HCT116 (cell line): ENCODE data around the gene FRMD3.

Experiments
- ATF3 ChIP-seq: IDR thresholded peaks from 2 replicates; pipeline ENCODE4 v1.6.1; 2012
- CTCF ChIP-seq, 3 experiments: fragments of 200-600 bp in 1 of 3; sonication (generic) in 1 of 3; IDR thresholded peaks in 2 of 3; conservative IDR thresholded peaks in 1 of 3; 2 replicates each; pipeline ENCODE4 v1.5.1; 2012 to 2017; ENCODE audit warnings: low read depth in 2 of 3, low read length in 2 of 3, antibody characterized with exemption in 1 of 3, borderline replicate concordance in 1 of 3, control low read depth in 1 of 3, mild to moderate bottlenecking in 1 of 3, mixed read lengths in 1 of 3, mixed run types in 1 of 3, moderate library complexity in 1 of 3; ENCODE audit not compliant: insufficient read depth in 1 of 3
- EGR1 ChIP-seq: IDR thresholded peaks from 2 replicates; pipeline ENCODE4 v1.6.1; 2012; ENCODE audit warnings: low read depth
- EZH2 ChIP-seq: fragments of 200-600 bp; sonication (generic); IDR thresholded peaks from 2 replicates; pipeline ENCODE4 v1.6.1; 2017; ENCODE audit warnings: antibody characterized with exemption, mixed run types
- EZH2phosphoT487 ChIP-seq: fragments of 200-600 bp; IDR thresholded peaks from 2 replicates; pipeline ENCODE4 v1.6.1; 2018; ENCODE audit warnings: antibody characterized with exemption, borderline replicate concordance
- FOSL1 ChIP-seq: IDR thresholded peaks from 2 replicates; pipeline ENCODE4 v1.6.1; 2012; ENCODE audit warnings: low read depth
- MAX ChIP-seq: IDR thresholded peaks from 2 replicates; pipeline ENCODE4 v1.6.1; 2012
- POLR2A ChIP-seq: IDR thresholded peaks from 2 replicates; pipeline ENCODE4 v1.7.0; 2011; ENCODE audit warnings: borderline replicate concordance; ENCODE audit not compliant: insufficient read depth, insufficient read length; ENCODE audit errors: extremely low read depth
- POLR2AphosphoS5 ChIP-seq: IDR thresholded peaks from 2 replicates; pipeline ENCODE4 v1.6.1; 2011; ENCODE audit warnings: mild to moderate bottlenecking, low read depth, low read length, moderate library complexity
- RAD21 ChIP-seq: IDR thresholded peaks from 2 replicates; pipeline ENCODE4 v1.6.1; 2012; ENCODE audit warnings: low read depth, mild to moderate bottlenecking
- REST ChIP-seq: IDR thresholded peaks from 2 replicates; pipeline ENCODE4 v1.6.1; 2012; ENCODE audit warnings: low read depth
- YY1 ChIP-seq: IDR thresholded peaks from 2 replicates; pipeline ENCODE4 v1.6.1; 2011; ENCODE audit warnings: low read length, low read depth, moderate library complexity, mild to moderate bottlenecking; ENCODE audit not compliant: insufficient replicate concordance; ENCODE audit errors: extremely low read depth
- ZBTB33 ChIP-seq: IDR thresholded peaks from 2 replicates; pipeline ENCODE4 v1.6.1; 2011; ENCODE audit warnings: mild to moderate bottlenecking, low read length, moderate library complexity; ENCODE audit not compliant: insufficient replicate concordance; ENCODE audit errors: extremely low read depth
- ZNF274 ChIP-seq: fragments of 200-500 bp; sonication (Bioruptor generic); IDR thresholded peaks from 2 replicates; pipeline ENCODE4 v1.6.1; 2014; ENCODE audit warnings: mild to moderate bottlenecking, low read depth, low read length, inconsistent platforms

- TF ChIP-seq REST = no peak
- no peak for TF ChIP-seq POLR2A
- no peak for TF ChIP-seq CTCF (IDR thresholded peaks at IDR 0.05 in 2 of 3, conservative IDR thresholded peaks at IDR 0.05 in 1 of 3; ENCODE audit: borderline replicate concordance in 1 of 3, insufficient read depth in 1 of 3, low read depth in 2 of 3, low read length in 2 of 3)
- no peak for TF ChIP-seq EGR1
- no peak for TF ChIP-seq EZH2phosphoT487
- no peak for TF ChIP-seq ATF3
- no peak for TF ChIP-seq ZNF274
- no peak for TF ChIP-seq RAD21
- no peak for TF ChIP-seq EZH2
- TF ChIP-seq POLR2AphosphoS5 = no peak
- no peak for TF ChIP-seq ZBTB33
- TF ChIP-seq FOSL1 = no peak
- TF ChIP-seq MAX = no peak
- no peak for TF ChIP-seq YY1
Measured at GRCh38 chr9:83537331-83538171, 650 bp downstream of the FRMD3 start.
